Cerebellar cortex (tissue), 1 donor: Measurements from ENCODE around the gene PLPPR3.
A peak's percentile ranks its signal among the peaks of the same experiment; 100 is the strongest.

Experiments
- DNase-seq: peaks from one replicate; pipeline ENCODE4 v3.0.0-alpha.2; 2015; ENCODE audit warnings: low spot score

Gene PLPPR3

GRCh38 chr19:821825-822503 is at the start of gene PLPPR3:
PLPPR3 (minus strand) TSS chr19:821955; CDS start chr19:821559, 396 bp downstream.
- DNase-seq = no peak

DNA sequence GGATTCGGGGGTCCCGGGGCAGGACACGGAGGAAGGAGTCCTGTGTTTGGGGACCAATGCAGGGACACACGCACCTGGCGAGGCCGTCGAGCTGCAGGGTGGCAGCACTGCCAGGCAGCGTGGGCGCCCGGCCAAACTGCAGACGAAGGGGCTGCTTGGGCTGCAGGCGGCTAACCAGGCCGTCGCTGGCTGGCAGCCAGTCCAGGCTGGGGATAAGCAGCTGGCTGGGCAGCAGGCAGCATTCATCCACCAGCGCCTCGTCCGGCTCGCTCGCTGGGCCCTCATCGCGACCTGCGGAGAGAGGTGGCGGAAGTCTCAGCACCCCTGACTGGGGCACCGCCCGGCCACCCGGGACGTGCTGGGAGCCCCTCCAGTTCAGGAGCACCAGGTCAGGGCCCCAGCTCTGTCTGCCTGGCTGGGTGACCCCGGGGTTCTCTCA is 49.2 kb upstream of the PLPPR3 start:
- no peak for DNase-seq

GRCh38 chr19:870314-870713 is 48.6 kb upstream of the PLPPR3 start:
- no peak for DNase-seq

- DNase-seq = peak; percentile 50
Observed at GRCh38 chr19:869245-870177, 47.8 kb upstream of the PLPPR3 start.

- DNase-seq = no peak
Observed at GRCh38 chr19:868458-869244, 46.9 kb upstream of the PLPPR3 start.

DNA sequence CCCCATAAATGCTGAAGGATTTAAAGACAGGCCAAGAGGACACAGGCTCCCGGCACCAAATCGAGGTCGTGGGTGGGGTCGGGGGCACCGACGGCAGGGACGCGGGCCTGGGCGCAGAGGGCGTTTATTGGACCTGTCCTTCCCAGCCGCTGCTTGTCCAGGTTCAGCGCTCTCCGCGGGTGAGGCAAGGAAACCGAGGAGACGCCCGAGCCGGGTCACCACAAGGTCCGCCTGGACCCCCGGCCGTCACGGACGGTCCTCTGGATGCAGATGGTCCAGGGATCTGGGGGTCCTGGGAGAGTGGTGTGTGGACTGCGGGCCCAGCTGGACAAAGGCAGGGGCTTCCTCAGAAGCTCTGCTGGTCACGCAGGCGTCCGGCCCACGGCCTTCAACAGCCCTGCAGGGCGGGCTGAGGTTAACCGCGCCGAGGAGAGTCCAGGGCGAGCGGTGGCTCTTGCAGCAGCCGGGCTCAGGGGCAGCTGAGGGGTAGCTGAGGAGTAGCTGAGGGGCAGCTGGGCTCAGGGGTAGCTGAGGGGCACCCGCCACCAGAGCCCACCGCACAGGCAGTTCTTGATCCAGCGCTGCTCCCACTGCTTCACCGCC is 46.2 kb upstream of the PLPPR3 start:
- no peak for DNase-seq

DNA sequence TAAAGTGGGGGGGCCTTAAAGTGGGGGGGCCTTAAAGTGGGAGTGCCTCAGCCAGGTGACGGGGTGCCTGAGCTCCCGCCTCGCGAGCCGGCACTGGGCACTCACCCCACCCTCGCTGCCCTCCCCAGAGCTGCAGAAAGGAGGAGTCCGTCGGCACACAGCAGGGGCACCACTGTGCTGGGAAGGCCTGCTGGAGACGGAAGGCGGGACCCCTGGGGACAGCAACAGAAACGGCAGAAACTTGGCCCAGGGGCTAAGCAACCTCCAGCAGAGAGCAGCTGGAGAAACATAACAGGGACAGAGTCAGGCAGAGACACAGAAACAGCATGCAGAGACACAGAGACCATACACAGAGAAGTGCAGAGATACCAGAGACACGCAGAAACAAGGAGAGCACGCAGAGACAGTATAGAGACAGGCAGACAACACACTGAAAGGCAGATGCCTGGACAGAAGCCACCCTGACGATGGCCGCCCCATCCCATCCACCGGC is 45.6 kb upstream of the PLPPR3 start:
- no peak for DNase-seq

- DNase-seq = no peak
Observed at GRCh38 chr19:866769-867300, 45.1 kb upstream of the PLPPR3 start.

DNA sequence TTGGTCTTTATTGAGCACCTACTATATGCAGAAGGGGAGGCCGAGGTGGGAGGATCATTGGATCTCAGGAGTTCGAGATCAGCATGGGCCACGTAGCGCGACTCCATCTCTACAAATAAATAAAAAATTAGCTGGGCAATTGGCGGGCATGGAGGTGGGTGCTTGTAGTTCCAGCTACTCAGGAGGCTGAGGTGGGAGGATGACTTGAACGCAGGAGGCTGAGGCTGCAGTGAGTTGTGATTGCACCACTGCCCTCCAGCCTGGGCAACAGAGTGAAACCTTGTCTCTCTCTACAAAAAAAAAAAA is 41.5 kb upstream of the PLPPR3 start:
- no peak for DNase-seq

GRCh38 chr19:862581-863314 is 41.0 kb upstream of the PLPPR3 start:
- no peak for DNase-seq

GRCh38 chr19:861756-862580 is 40.2 kb upstream of the PLPPR3 start:
- no peak for DNase-seq

- no peak for DNase-seq
Observed at GRCh38 chr19:861141-861755, 39.5 kb upstream of the PLPPR3 start.

DNA sequence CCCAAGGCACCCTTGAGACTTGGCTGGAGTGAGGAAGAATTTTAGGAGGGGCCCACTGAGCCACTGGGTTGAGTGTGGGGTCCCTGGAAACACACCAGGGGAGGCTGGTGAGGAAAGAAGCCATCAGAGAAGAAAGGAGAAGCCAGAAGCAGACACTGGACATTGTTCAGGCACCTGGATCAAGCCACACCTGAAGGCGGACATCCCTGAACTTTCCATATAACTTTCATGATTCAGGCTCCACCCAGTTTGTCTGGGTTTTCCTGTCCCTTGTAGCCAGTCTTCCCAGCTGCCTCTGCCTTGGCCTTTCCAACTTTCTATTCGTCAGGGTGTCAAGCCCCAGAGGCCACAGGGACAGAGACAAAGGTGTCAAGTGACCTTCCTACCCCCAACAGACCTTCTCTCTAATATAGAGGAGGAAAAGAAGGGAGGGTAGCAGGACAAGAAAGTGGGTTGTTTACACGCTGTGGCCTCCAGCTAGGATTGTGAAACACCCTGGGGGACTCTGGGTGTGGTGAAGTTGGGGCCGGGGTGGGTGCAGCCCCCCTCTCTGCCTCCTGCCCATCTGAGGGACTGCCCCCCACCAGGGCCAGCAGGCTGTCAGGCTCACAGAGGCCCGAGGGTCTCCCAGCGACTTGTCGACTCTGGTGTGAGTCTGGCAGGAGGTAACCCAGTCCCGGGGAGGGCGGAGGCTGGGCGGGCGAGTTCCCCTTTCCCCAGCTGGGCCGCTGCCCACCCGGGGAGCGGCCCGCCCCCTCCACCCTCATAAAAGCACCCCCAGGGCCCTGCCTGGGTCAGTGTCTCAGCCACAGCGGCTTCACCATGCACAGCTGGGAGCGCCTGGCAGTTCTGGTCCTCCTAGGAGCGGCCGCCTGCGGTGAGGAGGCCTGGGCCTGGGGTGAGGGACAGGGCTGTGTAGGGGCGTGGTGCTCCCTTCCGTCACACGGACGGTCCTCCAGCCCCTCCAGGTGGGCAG is 37.4 kb upstream of the PLPPR3 start, which contains the start of gene CFD:
Gene CFD, plus strand, starts transcription at position 797 of the 976 bp plus-strand sequence. Its CDS starts 26 bp downstream, at position 823.
- no peak for DNase-seq

DNA sequence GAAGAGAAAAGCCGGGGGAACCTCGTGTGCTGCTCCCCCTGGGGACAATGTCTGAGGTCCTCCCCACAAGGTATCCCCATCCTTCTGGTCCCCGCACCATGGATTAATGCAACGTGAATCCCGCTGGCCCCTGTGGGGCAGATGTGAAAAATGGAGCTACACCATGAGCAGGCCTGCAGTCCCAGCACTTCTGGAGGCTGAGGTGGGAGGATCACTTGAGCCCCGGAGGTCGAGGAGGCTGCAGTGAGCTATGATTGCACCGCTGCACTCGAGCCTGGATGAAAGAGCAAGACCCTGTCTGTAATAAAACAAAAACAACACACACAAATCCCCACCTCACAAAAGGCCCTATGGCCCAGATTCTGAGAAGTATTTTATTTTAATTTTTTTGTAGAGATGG is 36.5 kb upstream of the PLPPR3 start:
- no peak for DNase-seq

GRCh38 chr19:855566-856120 is 33.9 kb upstream of the PLPPR3 start:
- no peak for DNase-seq

- DNase-seq = no peak
Observed at GRCh38 chr19:855142-855541, 33.4 kb upstream of the PLPPR3 start.

DNA sequence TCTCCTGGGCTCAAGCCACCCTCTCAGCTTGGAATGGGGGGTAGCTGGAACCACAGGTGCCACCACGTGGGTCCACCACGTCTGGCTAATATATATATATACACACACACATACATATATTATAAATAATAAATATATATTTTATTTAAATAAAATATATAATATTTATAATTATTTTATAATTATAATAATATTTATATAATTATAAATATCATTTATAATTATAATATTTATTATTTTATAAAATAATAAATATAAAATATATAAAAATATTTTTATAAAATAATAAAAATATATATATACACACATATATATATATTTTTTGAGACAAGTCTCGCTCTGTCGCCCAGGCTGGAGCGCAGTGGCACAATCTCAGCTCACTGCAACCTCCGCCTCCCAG is 32.8 kb upstream of the PLPPR3 start:
- no peak for DNase-seq
